ENCODE results near the gene SMYD3.

GRCh38 chr1:246454655-246455054, 52.4 kb downstream of the SMYD3 start:
- TF ChIP-seq CTCF (conservative IDR thresholded peaks at IDR 0.05 in 1 of 2, IDR thresholded peaks at IDR 0.05 in 1 of 2; ENCODE audit: low read depth in 1 of 2, low read length in 2 of 2), result no peak
- no peak for TF ChIP-seq EZH2 (IDR thresholded peaks at IDR 0.05; ENCODE audit: low read length, missing control alignments)
